NB4 (cell line): ENCODE results near the gene ZNF775.

Source experiments
- POLR2A ChIP-seq: IDR thresholded peaks from 2 replicates; pipeline ENCODE4 v1.6.1; 2011; ENCODE audit warnings: mild to moderate bottlenecking; ENCODE audit not compliant: insufficient read length; ENCODE audit errors: extremely low read depth
- TF ChIP-seq, protein P1 (sequence below): IDR thresholded peaks from one replicate; pipeline ENCODE4 v1.5.1; 2012; ENCODE audit warnings: low read depth, low read length

DNA sequence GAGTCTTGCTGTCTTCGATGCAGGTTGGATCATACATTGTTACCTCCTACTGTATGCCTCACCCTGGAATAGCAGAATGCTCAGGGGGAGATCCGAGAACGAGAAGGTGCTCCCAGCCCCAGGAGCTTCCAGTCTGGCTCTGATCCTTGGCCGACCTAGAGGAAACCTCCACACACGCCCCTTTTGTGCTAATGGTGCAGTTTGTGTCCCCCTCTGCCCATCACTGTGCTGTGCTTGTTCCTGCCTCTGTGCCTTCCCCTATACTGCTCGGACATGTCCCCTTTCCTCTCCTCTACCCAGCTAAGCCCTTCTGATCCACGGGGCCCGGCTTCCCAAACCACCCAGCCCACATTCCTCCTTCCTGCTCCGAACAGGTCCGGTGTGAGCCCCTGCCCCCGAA lies 32.5 kb downstream of the ZNF775 start:
- TF ChIP-seq, protein P1, sequence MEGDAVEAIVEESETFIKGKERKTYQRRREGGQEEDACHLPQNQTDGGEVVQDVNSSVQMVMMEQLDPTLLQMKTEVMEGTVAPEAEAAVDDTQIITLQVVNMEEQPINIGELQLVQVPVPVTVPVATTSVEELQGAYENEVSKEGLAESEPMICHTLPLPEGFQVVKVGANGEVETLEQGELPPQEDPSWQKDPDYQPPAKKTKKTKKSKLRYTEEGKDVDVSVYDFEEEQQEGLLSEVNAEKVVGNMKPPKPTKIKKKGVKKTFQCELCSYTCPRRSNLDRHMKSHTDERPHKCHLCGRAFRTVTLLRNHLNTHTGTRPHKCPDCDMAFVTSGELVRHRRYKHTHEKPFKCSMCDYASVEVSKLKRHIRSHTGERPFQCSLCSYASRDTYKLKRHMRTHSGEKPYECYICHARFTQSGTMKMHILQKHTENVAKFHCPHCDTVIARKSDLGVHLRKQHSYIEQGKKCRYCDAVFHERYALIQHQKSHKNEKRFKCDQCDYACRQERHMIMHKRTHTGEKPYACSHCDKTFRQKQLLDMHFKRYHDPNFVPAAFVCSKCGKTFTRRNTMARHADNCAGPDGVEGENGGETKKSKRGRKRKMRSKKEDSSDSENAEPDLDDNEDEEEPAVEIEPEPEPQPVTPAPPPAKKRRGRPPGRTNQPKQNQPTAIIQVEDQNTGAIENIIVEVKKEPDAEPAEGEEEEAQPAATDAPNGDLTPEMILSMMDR, result no peak
- no peak for TF ChIP-seq POLR2A
